Keratinocyte (primary cell): Measurements from ENCODE around the gene FAM219A. TPM values are rescaled to one million over a fixed set of nuclear protein-coding genes. Genes with fewer than 3 reads are reported as not detected.

Experiments used
- DNase-seq: peaks from one replicate; pipeline ENCODE4 v3.0.0-alpha.2; 2011; ENCODE audit warnings: low read depth, missing footprints, low spot score
- FAIRE-seq: peaks from 2 replicates; lab custom pipeline; 2011; peaks lifted over from hg19 to GRCh38; lab: Jason Lieb, UNC
- H2AFZ ChIP-seq: 2 replicates; pipeline ENCODE4 v1.6.0; 2012; ENCODE audit warnings: low read length, control low read depth, inconsistent platforms; ENCODE audit not compliant: control insufficient read depth
- H3K27ac ChIP-seq: 2 replicates; pipeline ENCODE4 v1.5.1; 2011; ENCODE audit warnings: low read length; ENCODE audit not compliant: control insufficient read depth, insufficient read depth
- H3K27me3 ChIP-seq: 3 replicates; pipeline ENCODE4 v1.6.0; 2011; ENCODE audit warnings: low read length; ENCODE audit not compliant: control insufficient read depth, insufficient read depth; ENCODE audit errors: extremely low read depth
- H3K36me3 ChIP-seq, 2 experiments: 2 replicates in 1 of 2; 3 replicates in 1 of 2; pipeline ENCODE4 v1.5.1; 2011; ENCODE audit warnings: low read length in 2 of 2, mild to moderate bottlenecking in 1 of 2; ENCODE audit not compliant: control insufficient read depth in 2 of 2, insufficient read depth in 2 of 2; ENCODE audit errors: extremely low read depth in 1 of 2
- H3K4me1 ChIP-seq: 3 replicates; pipeline ENCODE4 v1.5.1; 2011; ENCODE audit warnings: low read length; ENCODE audit not compliant: control insufficient read depth, insufficient read depth; ENCODE audit errors: extremely low read depth
- H3K4me2 ChIP-seq: 3 replicates; pipeline ENCODE4 v1.6.0; 2011; ENCODE audit warnings: low read depth, low read length; ENCODE audit not compliant: control insufficient read depth, insufficient read depth; ENCODE audit errors: extremely low read depth
- H3K4me3 ChIP-seq, 3 experiments: fragments of 200-600 bp in 1 of 3; sonication (generic) in 1 of 3; 2 replicates in 2 of 3; 3 replicates in 1 of 3; pipeline ENCODE4 v1.5.1; 2011 to 2016; ENCODE audit warnings: low read length in 3 of 3, mild to moderate bottlenecking in 3 of 3, control low read depth in 2 of 3, inconsistent platforms in 1 of 3, low read depth in 1 of 3, mixed read lengths in 1 of 3, mixed run types in 1 of 3, moderate library complexity in 1 of 3; ENCODE audit not compliant: control insufficient read depth in 2 of 3, insufficient read depth in 2 of 3; ENCODE audit errors: extremely low read depth in 1 of 3
- H3K79me2 ChIP-seq: 2 replicates; pipeline ENCODE4 v1.6.0; 2012; ENCODE audit warnings: low read length; ENCODE audit not compliant: control insufficient read depth, insufficient read depth
- H3K9ac ChIP-seq: 3 replicates; pipeline ENCODE4 v1.6.0; 2011; ENCODE audit warnings: low read length; ENCODE audit not compliant: control insufficient read depth, insufficient read depth; ENCODE audit errors: extremely low read depth
- H3K9me1 ChIP-seq: 3 replicates; pipeline ENCODE4 v1.6.0; 2011; ENCODE audit warnings: low read length; ENCODE audit not compliant: control insufficient read depth, insufficient read depth; ENCODE audit errors: extremely low read depth
- H3K9me3 ChIP-seq: 2 replicates; pipeline ENCODE4 v1.5.1; 2012; ENCODE audit warnings: low read depth, low read length; ENCODE audit not compliant: control insufficient read depth
- H4K20me1 ChIP-seq: 3 replicates; pipeline ENCODE4 v1.6.0; 2011; ENCODE audit warnings: low read length; ENCODE audit not compliant: control insufficient read depth, insufficient read depth; ENCODE audit errors: extremely low read depth
- EZH2 ChIP-seq: IDR thresholded peaks from one replicate; pipeline ENCODE4 v1.6.1; 2012; ENCODE audit warnings: inconsistent platforms, mild to moderate bottlenecking, low read length, moderate library complexity
- dilution Hi-C: fragments of 300-500 bp; cut with MboI; formaldehyde crosslinking; loops from one replicate; pipeline ENCODE4 v1.7.0; 2020; ENCODE audit warnings: low sequenced_read_pairs; ENCODE audit not compliant: extremely low pct_ligation_motif_present
- polyA plus RNA-seq, 5 experiments: library from polyadenylated mRNA; depleted of rRNA in 3 of 5; stranded (reverse) in 3 of 5; stranded (forward) in 1 of 5; unstranded in 1 of 5; fragments of >200 nt; gene quantifications; 1 replicate in 1 of 5; 2 replicates in 3 of 5; 3 replicates in 1 of 5; pipeline versions ENCODE4 v1.2.1 to v1.2.3, GENCODE V29; 2011 to 2012; ENCODE audit warnings: missing spikeins in 2 of 5, low read depth in 1 of 5, low replicate concordance in 1 of 5
- TF ChIP-seq, protein P1 (sequence below), 3 experiments: IDR thresholded peaks in 1 of 3; conservative IDR thresholded peaks in 1 of 3; optimal IDR thresholded peaks in 1 of 3; 2 replicates in 2 of 3; 3 replicates in 1 of 3; pipeline versions ENCODE3 to v1.5.1; 2011; ENCODE audit warnings: low read length in 3 of 3, mild to moderate bottlenecking in 3 of 3, moderate library complexity in 2 of 3, control low read depth in 1 of 3, inconsistent platforms in 1 of 3; ENCODE audit not compliant: insufficient read depth in 2 of 3; ENCODE audit errors: extremely low read depth in 1 of 3

The FAM219A gene
- polyA plus RNA-seq, 1 donor (not counting 4 experiments of a cell fraction or from before 2014, with no cell fraction given) = 8.9 TPM

DNA sequence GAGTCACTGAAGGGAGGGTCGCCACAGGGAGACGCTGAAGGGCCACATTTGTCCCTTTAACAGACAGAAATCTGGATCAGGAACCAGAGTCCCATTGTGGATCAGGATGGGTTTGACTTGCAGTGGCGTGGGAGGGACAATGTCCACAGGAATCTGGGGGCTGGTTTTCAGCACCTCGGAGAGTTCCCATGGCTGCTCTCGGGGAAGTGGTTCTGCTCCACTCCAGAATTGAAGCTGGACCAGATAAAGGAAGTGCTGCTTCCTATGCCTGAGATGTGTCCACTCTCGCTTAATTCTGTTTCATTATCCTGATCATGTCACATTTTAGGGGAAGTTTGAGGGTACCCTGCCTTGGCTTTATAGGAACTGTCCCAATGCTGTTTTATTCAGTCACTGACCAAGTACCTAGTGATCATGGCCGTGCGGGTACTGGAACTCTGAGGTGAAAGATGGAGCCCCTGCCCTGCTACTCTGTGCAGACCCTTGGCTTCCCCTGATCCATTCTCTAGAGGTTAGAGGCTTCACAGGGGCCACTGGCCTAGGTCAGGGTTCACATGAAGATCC is 35.7 kb upstream of the FAM219A start:
- H3K27me3 ChIP-seq = peaks cover 8% of the 10 kb centered on the region
- DNase-seq = peak; percentile 15

DNA sequence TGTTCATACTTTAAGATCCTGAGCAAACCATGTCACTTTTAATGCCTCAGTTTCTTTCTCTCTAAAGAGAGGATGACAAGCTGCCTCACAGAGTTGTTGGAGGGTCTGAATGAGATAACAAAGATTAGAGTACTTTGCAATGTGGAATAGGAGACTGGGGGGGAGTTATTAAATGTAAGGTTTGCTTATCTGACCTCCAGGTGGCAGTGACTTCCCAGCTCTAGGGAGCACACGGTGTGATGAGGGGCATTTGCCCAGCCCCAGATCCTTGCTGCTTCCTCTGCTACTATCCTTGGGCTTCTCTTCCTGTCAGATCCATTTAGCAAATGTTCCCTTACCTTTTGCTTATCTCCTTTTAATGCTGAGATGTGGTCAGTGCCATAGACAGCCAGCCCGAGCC is 33.7 kb upstream of the FAM219A start:
- dilution Hi-C loops = no loop called here
- peaks cover 5% of the 10 kb centered on the region for H4K20me1 ChIP-seq
- no peaks in the 10 kb centered on the region for H3K9me3 ChIP-seq
- no peaks in the 10 kb centered on the region for H3K36me3 ChIP-seq
- H3K9ac ChIP-seq = no peak overlapping the region
- H3K4me1 ChIP-seq = peaks cover 5% of the 10 kb centered on the region
- FAIRE-seq (no peak), DNase-seq (no peak)
- no peak overlapping the region for H3K27ac ChIP-seq
- H3K27me3 ChIP-seq = peaks cover 18% of the 10 kb centered on the region
- no peaks in the 10 kb centered on the region for H3K9me1 ChIP-seq
- no peak overlapping the region for H3K4me2 ChIP-seq
- no peaks in the 10 kb centered on the region for H3K79me2 ChIP-seq
- no peak overlapping the region for H3K4me3 ChIP-seq
- TF ChIP-seq, protein P1, sequence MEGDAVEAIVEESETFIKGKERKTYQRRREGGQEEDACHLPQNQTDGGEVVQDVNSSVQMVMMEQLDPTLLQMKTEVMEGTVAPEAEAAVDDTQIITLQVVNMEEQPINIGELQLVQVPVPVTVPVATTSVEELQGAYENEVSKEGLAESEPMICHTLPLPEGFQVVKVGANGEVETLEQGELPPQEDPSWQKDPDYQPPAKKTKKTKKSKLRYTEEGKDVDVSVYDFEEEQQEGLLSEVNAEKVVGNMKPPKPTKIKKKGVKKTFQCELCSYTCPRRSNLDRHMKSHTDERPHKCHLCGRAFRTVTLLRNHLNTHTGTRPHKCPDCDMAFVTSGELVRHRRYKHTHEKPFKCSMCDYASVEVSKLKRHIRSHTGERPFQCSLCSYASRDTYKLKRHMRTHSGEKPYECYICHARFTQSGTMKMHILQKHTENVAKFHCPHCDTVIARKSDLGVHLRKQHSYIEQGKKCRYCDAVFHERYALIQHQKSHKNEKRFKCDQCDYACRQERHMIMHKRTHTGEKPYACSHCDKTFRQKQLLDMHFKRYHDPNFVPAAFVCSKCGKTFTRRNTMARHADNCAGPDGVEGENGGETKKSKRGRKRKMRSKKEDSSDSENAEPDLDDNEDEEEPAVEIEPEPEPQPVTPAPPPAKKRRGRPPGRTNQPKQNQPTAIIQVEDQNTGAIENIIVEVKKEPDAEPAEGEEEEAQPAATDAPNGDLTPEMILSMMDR (optimal IDR thresholded peaks at IDR 0.05 in 1 of 3, IDR thresholded peaks at IDR 0.05 in 1 of 3, conservative IDR thresholded peaks at IDR 0.05 in 1 of 3; ENCODE audit: extremely low read depth in 1 of 3, insufficient read depth in 2 of 3, low read length in 3 of 3) = peak in 1 of 3 experiments; percentile 31
- no peak for TF ChIP-seq EZH2
- H2AFZ ChIP-seq = no peak overlapping the region

More for the DNA sequence above, 35.7 kb upstream of the FAM219A start:
- H3K9me3 ChIP-seq = no peaks in the 10 kb centered on the region
- no peaks in the 10 kb centered on the region for H3K79me2 ChIP-seq
- no peaks in the 10 kb centered on the region for H3K9me1 ChIP-seq
- H3K4me2 ChIP-seq = no peak overlapping the region
- H3K36me3 ChIP-seq = no peaks in the 10 kb centered on the region
- H3K27ac ChIP-seq = no peak overlapping the region
- no peak overlapping the region for H3K4me3 ChIP-seq
- peak; percentile 60 for FAIRE-seq
- dilution Hi-C loops = no loop called here
- peaks cover 5% of the 10 kb centered on the region for H4K20me1 ChIP-seq
- H3K9ac ChIP-seq = no peak overlapping the region
- H2AFZ ChIP-seq = no peak overlapping the region
- peaks cover 11% of the 10 kb centered on the region for H3K4me1 ChIP-seq
- TF ChIP-seq, protein P1 (optimal IDR thresholded peaks at IDR 0.05 in 1 of 3, IDR thresholded peaks at IDR 0.05 in 1 of 3, conservative IDR thresholded peaks at IDR 0.05 in 1 of 3; ENCODE audit: extremely low read depth in 1 of 3, insufficient read depth in 2 of 3, low read length in 3 of 3) = no peak
- no peak for TF ChIP-seq EZH2
